HFFc6 (cell line): ENCODE data around the gene RET. TPM values are rescaled to one million over a fixed set of nuclear protein-coding genes. Genes with fewer than 3 reads are reported as not detected.

Source experiments
- DNase-seq: peaks from one replicate; pipeline ENCODE4 v3.0.0-alpha.2; 2018
- H3K27ac Mint-ChIP-seq: 2 replicates; pipeline ENCODE4 v1.8.0; 2020; ENCODE audit warnings: mild to moderate bottlenecking, mixed read lengths
- H3K27me3 Mint-ChIP-seq: 2 replicates; pipeline ENCODE4 v1.8.0; 2021; ENCODE audit warnings: mild to moderate bottlenecking, moderate library complexity, mixed read lengths; ENCODE audit not compliant: insufficient read depth
- H3K36me3 Mint-ChIP-seq: 2 replicates; pipeline ENCODE4 v1.8.0; 2021; ENCODE audit warnings: low read depth, mixed read lengths
- H3K4me1 Mint-ChIP-seq: 2 replicates; pipeline ENCODE4 v1.8.0; 2020; ENCODE audit warnings: low read depth, mixed read lengths
- H3K4me3 Mint-ChIP-seq: 2 replicates; pipeline ENCODE4 v1.8.0; 2020; ENCODE audit warnings: mild to moderate bottlenecking, moderate library complexity, mixed read lengths
- H3K9me3 Mint-ChIP-seq: 2 replicates; pipeline ENCODE4 v1.8.0; 2020; ENCODE audit warnings: mild to moderate bottlenecking, mixed read lengths
- total RNA-seq, 6 experiments: library from RNA; stranded (reverse); fragmentation: NEBNext Ultra II Directional; extraction: Animal tissue kit (Norgen Biotek cat#: 25700); gene quantifications; 2 replicates in 1 of 6; 3 replicates in 5 of 6; pipeline ENCODE4 v1.2.3, GENCODE V29; 2021
- TF ChIP-seq, protein P1 (sequence below): fragments of 200-600 bp; sonication (generic); IDR thresholded peaks from 2 replicates; pipeline ENCODE4 v1.5.0; 2021; ENCODE audit warnings: antibody characterized with exemption, mild to moderate bottlenecking

RET gene
- total RNA-seq, 6 experiments from 2014 or later: 0.08 to 0.62 (median 0.46) TPM; not detected in 1

DNA sequence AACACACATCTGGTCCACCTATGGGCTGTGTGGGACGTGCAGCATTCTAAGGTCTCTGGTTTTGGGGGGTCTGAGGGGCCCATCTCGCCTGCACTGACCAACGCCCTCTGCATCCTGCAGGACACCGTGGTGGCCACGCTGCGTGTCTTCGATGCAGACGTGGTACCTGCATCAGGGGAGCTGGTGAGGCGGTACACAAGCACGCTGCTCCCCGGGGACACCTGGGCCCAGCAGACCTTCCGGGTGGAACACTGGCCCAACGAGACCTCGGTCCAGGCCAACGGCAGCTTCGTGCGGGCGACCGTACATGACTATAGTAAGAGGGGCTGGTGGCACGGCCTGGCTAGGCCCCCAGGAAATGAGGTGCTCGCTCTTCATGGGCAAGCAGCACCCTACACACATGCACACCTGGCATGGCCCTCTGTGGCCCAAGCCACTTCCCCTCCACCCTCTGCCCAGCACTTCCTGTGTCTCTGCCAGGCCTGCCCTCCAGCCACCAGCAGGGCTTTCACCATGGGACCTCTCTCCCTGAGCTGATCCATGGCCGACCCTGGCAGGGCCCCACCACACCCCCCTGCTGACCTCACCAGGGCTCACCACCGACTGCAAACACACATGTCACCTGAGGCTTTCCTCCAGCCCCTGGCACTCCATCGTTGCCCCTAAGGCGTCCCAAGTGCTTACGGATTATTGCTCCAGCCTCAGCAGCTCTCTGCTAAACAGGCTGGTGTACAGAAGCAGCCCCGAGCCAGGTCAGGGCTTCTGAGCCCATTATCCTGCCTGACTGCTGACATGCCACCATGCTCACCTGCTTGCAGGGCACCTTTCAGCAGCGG, 29.6 kb downstream of the RET start:
- Mint-ChIP-seq H3K27ac (no peak overlapping the region), H3K4me1 (peaks cover 10% of the 10 kb centered on the region), H3K4me3 (no peak overlapping the region), H3K27me3 (peaks cover 12% of the 10 kb centered on the region), H3K36me3 (no peaks in the 10 kb centered on the region), H3K9me3 (no peaks in the 10 kb centered on the region)
- DNase-seq: no peak
- TF ChIP-seq, protein P1, sequence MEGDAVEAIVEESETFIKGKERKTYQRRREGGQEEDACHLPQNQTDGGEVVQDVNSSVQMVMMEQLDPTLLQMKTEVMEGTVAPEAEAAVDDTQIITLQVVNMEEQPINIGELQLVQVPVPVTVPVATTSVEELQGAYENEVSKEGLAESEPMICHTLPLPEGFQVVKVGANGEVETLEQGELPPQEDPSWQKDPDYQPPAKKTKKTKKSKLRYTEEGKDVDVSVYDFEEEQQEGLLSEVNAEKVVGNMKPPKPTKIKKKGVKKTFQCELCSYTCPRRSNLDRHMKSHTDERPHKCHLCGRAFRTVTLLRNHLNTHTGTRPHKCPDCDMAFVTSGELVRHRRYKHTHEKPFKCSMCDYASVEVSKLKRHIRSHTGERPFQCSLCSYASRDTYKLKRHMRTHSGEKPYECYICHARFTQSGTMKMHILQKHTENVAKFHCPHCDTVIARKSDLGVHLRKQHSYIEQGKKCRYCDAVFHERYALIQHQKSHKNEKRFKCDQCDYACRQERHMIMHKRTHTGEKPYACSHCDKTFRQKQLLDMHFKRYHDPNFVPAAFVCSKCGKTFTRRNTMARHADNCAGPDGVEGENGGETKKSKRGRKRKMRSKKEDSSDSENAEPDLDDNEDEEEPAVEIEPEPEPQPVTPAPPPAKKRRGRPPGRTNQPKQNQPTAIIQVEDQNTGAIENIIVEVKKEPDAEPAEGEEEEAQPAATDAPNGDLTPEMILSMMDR: no peak

DNA sequence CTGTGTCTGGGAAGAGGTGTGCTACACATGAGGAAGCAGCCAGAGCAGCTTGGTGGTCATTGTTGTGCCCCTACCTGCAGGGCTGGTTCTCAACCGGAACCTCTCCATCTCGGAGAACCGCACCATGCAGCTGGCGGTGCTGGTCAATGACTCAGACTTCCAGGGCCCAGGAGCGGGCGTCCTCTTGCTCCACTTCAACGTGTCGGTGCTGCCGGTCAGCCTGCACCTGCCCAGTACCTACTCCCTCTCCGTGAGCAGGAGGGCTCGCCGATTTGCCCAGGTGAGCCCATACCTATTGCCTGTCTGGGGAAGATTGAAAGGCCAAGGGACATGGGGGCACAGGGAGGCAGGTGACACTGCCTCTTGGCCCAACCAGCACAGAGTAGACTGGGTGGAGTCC, 32.1 kb downstream of the RET start:
- H3K9me3 Mint-ChIP-seq: no peaks in the 10 kb centered on the region
- H3K36me3 Mint-ChIP-seq: no peaks in the 10 kb centered on the region
- peaks cover 10% of the 10 kb centered on the region for H3K4me1 Mint-ChIP-seq

DNA sequence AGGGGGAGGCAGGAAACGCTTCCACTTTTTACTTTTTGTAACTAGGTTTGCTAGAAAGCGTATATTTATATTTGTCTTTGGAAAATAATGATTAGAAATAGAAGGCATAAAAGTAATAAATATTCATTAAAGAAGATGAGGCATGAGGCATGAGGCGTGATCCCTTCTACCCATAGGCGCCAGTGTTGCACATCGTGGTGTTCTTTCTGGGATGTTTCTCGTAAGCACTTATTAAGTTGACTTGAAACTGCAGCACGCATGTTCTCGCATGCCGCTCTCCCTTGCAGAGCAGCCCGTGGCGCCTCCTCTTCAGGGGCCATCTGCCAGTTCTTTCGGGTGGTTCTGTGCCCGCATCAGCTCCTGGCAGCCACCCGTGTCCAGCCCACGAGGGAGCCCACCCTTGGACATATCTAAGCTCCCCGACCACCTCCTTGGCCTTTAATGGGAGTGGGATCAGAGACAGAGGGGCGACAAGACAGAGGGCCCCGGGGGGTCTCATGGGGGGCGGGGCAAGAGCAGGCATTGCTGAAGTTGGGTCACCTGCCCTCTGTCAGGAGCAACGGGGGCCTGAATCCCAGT, 32.9 kb downstream of the RET start:
- Mint-ChIP-seq H3K27ac (no peak overlapping the region; the same call in 1 of the 2 replicates), H3K27me3 (peaks cover 6% of the 10 kb centered on the region; the same call in 1 of the 2 replicates), H3K4me1 (peaks cover 10% of the 10 kb centered on the region), H3K9me3 (no peaks in the 10 kb centered on the region), H3K36me3 (no peaks in the 10 kb centered on the region), H3K4me3 (no peak overlapping the region)
- no peak for DNase-seq
- TF ChIP-seq, protein P1: no peak

More for the DNA sequence above, 32.1 kb downstream of the RET start:
- peaks cover 6% of the 10 kb centered on the region; the same call in 1 of the 2 replicates for H3K27me3 Mint-ChIP-seq
- no peak for DNase-seq
- no peak overlapping the region for H3K27ac Mint-ChIP-seq
- TF ChIP-seq, protein P1: no peak
- no peak overlapping the region for H3K4me3 Mint-ChIP-seq

DNA sequence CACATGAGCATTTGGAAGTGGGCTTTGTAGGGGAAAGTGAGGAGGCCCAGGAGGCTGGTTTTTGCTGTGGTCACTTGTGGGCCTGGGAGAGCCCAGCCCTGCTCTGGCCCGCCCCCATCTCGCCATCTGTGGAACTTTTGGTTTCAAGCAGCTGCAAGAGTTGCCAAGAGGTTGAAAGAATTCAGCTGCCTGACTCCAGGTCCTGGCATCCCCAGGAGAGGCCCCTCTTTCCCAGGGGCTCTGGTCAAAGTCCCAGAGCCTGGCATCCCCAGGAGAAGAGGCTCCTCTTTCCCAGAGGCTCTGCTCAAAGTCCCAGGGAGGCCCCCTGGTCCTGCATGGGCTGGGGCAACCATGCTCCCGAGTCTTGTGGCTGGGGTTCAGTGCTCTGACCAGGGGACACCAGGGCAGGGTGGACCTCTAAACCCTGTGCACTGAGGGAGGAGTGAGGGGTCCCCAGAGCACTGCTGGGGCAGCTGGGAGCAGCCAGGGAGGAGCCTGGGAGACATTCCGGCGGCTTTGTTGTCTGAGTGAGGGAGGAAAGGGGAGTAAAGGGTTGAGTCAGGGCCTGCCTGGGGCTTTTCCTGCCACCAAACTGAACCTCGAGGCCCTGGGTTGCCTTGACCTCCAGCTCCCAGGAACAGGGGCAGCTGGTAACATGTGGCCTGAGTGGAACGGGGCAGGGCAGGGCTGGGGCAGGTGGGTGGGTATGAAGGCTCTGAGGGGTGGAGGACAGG, 33.6 kb downstream of the RET start:
- TF ChIP-seq, protein P1: no peak; the same call in 1 of the 2 replicates
- DNase-seq: peak; percentile 35
- H3K4me1 Mint-ChIP-seq: peaks cover 10% of the 10 kb centered on the region
- H3K9me3 Mint-ChIP-seq: no peaks in the 10 kb centered on the region
- peaks cover 6% of the 10 kb centered on the region; the same call in 1 of the 2 replicates for H3K27me3 Mint-ChIP-seq
- H3K4me3 Mint-ChIP-seq: no peak overlapping the region
- no peaks in the 10 kb centered on the region for H3K36me3 Mint-ChIP-seq
- H3K27ac Mint-ChIP-seq: peak overlapping the region; percentile 40; the same call in 1 of the 2 replicates

DNA sequence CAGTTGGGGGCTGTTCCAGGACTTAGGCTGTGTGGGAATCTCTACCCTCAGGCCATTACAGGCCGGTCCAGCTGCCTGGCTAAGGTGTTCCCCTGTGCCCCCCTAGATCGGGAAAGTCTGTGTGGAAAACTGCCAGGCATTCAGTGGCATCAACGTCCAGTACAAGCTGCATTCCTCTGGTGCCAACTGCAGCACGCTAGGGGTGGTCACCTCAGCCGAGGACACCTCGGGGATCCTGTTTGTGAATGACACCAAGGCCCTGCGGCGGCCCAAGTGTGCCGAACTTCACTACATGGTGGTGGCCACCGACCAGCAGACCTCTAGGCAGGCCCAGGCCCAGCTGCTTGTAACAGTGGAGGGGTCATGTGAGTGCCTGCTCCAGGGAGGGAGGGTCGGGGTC, 34.2 kb downstream of the RET start:
- peaks cover 6% of the 10 kb centered on the region for H3K27me3 Mint-ChIP-seq
- H3K36me3 Mint-ChIP-seq: no peaks in the 10 kb centered on the region

More for the DNA sequence above, 34.2 kb downstream of the RET start:
- no peak for DNase-seq
- Mint-ChIP-seq H3K4me3 (no peak overlapping the region), H3K9me3 (no peaks in the 10 kb centered on the region), H3K27ac (no peak overlapping the region), H3K4me1 (peaks cover 10% of the 10 kb centered on the region)
- TF ChIP-seq, protein P1: no peak
